GM12891 (cell line): ENCODE results near the gene MAF.

Experiments
- POLR2A ChIP-seq: IDR thresholded peaks from 2 replicates; pipeline ENCODE4 v1.6.1; 2011; ENCODE audit warnings: low read depth, low read length, control low read depth
- POLR2AphosphoS5 ChIP-seq: IDR thresholded peaks from 2 replicates; pipeline ENCODE4 v1.6.1; 2011; ENCODE audit warnings: low read depth, low read length, control low read depth
- TAF1 ChIP-seq: IDR thresholded peaks from 2 replicates; pipeline ENCODE4 v1.6.1; 2011; ENCODE audit warnings: low read depth, low read length, control low read depth

DNA sequence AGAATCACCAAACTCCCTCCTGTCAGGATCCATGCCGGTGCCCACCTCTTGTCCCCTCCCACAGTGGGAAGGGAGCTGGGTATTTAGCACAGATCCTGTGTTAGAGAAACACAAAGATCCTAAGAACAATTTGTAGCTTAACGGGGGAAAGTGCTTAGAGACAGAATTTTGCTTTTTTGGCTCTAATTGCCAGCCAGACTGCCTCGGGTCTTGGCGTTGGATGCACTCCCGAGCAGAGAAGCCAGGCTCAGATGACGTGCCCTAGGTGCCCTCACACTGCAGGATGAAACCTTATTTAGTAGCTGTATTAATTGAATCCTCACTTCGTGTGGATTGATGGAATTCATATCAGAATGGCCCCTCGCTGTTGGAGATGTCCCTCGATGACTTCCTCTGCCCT is 22.5 kb upstream of the MAF start:
- TF ChIP-seq POLR2A (no peak), TAF1 (no peak), POLR2AphosphoS5 (no peak)
